ENCODE data around the gene CFAP45.

CFAP45 gene, protein sequence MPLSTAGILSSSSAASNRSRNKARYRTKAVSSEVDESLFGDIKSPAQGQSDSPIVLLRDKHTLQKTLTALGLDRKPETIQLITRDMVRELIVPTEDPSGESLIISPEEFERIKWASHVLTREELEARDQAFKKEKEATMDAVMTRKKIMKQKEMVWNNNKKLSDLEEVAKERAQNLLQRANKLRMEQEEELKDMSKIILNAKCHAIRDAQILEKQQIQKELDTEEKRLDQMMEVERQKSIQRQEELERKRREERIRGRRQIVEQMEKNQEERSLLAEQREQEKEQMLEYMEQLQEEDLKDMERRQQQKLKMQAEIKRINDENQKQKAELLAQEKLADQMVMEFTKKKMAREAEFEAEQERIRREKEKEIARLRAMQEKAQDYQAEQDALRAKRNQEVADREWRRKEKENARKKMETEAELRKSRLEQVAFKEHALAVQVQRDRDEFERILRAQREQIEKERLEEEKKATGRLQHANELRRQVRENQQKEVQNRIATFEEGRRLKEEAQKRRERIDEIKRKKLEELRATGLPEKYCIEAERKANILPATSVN

DNA sequence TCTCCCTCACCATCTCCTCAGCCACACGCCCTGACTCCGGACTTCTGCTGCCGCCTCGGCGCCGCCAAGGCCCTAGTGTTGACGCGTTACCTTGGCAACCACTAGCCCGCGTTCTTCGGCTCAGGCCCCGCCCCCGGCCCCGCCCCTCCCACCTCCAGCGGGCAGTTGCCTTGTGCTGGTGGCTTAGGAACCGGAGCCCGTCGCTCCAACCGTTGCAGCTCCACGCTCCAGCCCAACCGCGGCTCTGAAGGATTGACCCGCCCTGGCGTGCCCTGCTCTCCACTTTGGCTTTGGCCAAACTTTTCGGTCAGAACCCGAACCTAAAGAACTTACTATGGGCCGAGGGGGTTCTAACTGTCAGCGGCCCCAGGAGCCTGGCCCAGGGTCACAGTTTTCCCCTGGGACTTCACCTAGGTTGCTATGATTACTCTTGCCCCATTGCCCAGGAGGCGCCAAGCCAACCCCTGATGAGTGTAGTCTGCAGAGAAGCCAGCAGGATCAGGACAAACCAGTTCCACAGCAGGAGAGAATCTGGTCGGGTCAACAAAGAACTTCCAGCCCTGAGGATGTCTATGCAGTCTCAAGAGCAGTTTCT lies at the start of gene CFAP45:
Gene CFAP45, minus strand, starts transcription at position 80 of the 595 bp plus-strand sequence. Its CDS starts 67 bp downstream, at position 13.
- no peak for DNase-seq (ENCODE audit: low read depth in 2 of 3, low spot score in 2 of 3)

DNA sequence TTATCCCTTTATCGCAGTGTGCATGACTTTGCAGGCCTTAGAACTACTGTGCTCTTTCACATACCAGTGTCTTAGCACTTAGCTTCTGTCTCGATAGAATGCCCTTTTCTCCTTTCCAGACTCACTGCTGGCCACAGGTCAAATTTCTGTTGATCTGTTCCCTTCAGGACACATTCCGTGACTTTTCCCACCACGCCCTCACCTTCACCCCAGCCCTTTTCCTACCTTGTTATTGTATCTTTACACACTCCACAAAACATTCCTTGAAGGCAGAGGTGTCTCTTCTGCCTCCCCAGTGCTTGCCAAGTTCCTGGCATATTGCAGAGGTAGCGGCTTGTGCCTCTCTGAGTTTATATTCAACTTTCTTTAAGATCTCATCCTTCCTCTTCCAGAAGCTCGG lies 49.2 kb upstream of the CFAP45 start:
- no peak for DNase-seq (ENCODE audit: low read depth in 2 of 3, low spot score in 2 of 3)

DNA sequence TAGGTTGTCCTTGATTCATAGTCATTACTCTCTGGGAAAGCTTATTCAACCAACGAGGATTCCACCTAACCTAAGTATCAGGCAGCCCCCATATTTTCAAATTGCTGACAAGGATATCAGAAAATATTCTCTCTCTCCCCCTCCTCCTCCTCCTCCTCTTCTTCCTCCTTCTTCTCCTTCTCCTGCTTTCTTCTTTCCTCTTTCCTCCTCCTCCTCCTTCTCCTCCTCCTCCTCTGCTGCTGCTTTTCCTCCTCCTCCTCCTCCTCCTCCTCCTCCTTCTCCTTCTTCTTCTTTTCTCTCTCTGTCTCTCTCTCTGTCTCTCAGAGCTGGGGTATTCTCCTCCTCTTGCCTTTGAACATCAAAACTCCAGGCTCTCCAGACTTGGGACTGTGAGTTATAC lies 48.0 kb upstream of the CFAP45 start:
- DNase-seq (ENCODE audit: low read depth in 2 of 3, low spot score in 2 of 3) = no peak

DNA sequence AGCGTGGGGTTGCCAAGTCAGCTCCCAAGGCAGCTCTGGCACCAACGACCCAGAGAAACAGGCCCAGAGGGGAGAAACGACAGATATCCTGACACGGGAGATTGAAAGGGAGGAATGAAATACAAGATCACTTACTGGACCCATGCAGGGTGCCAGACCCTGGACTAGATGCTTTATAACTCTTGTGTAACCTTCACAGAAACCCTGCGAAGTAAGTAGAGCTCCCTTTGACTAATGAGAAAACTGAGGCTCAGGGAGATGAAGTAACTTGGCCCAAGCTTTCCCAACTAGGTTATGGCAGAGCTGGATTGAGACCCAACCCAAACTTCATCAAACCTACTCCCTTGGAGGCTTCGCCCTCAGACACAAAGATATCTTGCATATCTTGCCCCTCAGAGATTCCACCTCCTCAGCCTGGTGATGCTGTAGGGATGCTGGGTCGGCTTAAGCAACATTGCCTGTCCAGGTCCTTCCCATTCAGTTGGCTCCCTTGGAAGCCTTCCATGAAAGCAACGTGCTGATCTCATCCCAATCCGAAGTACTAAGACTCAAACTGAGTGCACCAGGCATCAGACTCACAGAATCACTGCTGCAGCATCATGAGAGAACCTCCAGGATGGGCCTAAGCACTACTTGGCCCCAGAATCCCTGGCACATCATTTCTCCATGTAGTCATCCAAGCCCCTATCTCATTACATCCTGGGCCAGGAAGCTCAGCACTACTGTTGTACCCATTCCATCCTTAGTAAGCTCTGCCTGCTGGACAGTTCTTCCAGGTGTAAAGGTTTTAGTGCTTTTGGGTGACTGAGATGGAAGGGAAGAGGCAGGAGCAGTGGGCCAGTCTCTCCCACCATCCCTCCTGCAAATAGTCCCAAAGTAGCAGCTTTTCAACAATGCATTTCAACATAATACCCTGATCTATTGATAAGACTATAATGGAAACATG lies 46.5 kb upstream of the CFAP45 start:
- no peak for DNase-seq (ENCODE audit: low read depth in 2 of 3, low spot score in 2 of 3)

DNA sequence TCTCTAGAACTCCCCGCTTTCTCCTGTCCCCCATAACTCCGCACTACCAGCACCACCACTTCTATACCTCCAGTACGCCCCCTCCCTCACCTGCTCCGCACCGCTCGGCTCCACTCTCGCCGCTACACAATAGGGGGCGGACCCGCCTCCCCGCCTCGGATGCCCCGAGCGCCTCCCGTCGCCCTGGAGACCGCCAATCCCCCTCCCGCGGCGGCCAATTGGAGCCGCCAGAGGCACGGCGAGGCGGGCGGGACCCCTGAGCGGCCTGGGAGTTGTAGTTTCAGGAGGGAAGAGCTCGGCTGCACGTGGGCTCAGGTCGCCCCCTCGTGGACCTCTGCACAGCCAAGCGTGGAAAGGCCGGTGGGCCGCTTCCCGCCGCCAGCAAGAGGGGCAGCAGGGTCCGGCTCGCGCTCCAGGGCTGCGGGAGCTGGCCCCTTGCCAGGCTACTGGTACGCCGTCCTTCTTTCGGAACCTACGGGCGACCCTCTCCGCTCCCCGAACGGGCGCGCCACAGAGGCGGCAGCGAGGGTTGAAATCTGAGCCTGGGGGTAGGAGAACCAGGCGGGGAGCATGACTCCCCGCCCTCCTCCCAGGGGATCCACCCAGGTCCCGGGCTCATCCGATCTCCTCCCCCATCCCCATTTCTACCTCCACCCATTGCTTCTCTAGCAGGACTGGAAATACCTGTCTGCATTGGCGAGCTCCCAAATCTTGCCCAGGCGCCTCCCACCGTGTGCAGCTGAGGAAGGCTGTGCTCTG lies 45.7 kb upstream of the CFAP45 start, which contains the start of gene IGSF9:
Gene IGSF9, minus strand, starts transcription at position 131 of the 759 bp plus-strand sequence. CDS start 2,159 bp downstream, outside the sequence.
- DNase-seq (ENCODE audit: low read depth in 2 of 3, low spot score in 2 of 3) = peak in 2 of 3 experiments; percentile 47 to 61

DNA sequence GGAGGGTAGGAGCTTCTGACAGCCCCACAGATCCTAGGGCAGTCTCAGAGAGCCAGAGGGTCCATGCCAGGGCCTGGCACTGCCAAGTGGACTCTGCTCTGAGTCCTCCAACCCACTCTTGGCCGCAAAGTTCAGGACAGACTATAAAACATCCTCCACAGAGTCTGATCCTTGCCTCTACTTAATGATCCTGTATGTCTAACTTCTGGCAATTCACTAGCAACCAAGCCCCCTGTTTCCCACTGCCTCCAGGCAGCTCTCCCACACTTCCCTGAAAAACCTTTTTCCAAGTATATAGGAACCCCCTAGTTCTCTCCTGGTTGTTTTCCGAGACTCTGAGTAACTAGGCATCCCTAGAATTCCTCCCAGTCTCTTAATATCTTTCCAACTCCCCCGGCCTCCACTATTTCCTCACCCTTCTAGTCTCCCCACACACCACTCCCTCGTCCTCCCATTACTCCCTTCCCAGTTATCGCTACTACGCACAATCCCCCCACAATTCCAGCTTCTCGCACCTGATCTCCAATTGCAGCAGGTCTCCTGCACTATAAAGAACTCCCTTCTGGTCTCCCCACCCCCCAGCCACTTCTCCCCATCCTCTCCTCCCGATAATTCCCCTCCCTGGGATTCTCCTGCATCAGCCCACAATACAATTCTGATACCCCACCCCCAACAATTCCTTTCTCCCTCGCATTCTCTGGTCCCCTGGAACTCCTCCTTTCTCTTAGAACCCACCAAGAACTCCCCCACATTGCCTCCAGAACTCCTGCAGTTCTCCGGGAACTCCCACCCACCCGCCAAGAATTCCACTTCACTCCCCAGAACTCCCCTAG lies 44.9 kb upstream of the CFAP45 start:
- DNase-seq (ENCODE audit: low read depth in 2 of 3, low spot score in 2 of 3) = no peak

DNA sequence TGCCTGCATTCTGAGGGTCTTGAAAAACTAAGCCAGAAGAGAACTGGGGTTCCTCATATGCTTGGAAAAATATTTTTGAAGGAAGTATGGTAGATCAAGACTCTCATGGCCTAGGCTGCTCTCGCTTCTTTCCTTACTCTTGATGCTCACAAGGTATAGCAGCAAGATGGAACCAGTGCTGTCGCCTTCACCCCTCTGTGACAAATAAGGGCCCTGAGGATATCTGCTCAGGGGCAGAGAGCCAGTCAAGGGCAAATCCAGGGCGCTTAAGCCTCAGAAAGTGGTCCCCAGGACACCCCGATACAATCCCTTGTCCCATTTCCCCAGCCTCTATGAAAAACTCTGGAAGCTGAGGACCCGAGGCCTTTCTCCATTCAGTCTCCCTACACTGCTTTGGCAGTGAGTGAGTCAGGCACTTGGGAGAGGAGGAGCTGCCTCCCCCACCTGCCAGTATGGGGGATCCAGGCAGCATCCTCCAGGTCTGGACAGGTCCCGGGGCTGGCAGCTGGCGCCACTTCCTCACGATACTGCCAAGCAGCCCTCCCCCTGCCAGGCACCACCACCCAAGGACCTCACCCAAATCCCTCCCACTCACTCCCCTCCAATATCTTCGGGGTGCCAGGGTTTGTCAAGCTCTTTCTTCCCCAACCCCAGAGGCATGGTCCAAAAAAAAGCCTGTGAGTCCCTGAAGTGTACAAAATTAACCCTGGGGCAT lies 44.1 kb upstream of the CFAP45 start:
- DNase-seq (ENCODE audit: low read depth in 2 of 3, low spot score in 2 of 3) = no peak

DNA sequence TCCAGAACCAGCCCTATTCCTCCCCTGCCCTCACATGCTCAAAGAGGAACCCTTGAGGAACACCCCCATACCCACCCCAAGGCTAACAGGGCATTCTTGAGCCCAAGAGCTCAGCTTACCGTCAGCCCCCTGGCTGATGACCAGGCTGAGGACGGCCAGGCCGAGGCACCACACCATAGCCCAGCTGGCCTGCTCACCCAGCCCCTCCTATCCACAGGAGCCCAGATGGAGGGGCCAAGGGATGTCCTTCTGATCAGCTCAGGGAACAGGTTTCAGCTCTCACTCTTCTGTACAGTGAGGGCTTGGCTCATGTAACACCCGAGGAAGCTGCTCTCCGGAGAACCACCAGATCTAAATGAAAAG lies 43.3 kb upstream of the CFAP45 start:
- DNase-seq (ENCODE audit: low read depth in 2 of 3, low spot score in 2 of 3) = no peak

DNA sequence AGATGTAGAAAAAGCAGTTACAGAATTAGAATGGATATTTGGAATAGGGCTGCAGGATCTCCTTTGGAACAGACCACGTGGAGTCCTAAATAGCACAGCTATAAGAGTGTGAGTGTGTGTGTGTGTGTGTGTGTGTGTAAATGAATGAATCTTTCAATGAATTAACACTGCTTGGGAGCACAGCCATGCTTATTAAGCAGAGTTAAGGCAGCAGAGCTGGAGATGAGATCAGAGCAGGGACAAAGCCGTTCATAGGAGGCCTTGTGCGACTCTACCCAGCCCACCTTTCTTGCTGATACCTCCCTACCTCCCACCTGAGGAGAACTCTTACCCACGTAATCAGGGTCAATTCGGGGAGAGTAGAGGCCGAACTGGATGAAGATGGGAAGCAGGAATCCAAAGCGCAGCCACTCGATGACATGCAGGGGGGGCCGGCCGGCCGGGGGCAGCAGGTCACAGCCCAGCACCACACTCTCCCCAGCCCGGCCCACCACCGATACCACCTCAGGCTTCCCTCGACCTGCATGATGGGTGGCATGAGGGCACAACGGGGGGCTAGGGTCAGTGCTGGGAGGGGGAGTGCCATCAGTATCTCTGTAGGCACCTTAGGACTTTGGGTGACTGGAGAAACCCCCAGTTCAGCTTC lies 42.8 kb upstream of the CFAP45 start:
- no peak for DNase-seq (ENCODE audit: low read depth in 2 of 3, low spot score in 2 of 3)

DNA sequence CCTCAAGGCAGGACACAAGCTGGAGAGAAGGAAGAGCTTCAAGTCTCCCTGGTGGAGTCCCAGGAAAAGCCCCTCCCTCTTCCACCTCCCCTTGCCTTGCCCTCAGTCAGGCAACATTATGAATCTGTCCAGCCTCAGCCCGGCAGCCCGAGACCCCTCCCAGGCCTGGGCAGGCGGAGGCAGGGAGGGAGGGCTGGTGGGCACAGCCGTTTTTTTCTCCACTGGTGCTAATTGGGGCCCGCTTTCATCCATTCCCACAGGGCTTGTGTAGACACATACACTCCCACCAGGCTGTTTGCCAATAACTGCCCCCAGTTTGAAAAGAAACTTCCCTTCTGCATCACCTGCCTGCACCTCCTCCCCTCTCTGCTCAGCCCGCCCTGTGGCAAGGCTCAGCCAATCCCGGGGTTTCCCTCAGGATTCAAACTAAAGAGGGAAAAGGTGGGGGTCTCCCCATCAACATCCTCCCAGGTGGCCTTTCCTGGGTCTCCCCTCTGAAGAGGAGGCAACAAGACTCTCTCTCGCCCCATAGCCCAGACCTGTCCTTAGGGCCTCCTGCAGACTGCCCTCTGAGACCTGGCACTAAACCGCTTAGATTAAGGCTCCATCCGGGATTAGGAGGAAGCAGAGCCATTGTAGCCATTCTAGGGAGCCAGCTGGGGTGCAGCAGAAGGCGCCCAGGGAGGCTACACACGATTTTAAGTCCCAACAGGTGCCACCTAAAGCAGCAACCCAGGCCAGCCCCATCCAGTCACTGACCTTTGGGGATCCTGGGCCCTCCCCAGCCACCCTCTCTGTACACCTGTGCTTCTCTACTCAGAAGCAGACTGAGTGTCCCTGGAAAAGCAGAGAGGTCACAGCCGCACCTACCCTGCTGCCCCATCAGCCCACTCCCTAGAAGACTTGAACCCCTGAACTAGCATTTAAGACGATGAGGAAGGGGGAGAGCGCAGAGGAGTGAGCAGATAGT lies 41.9 kb upstream of the CFAP45 start:
- no peak for DNase-seq (ENCODE audit: low read depth in 2 of 3, low spot score in 2 of 3)

DNA sequence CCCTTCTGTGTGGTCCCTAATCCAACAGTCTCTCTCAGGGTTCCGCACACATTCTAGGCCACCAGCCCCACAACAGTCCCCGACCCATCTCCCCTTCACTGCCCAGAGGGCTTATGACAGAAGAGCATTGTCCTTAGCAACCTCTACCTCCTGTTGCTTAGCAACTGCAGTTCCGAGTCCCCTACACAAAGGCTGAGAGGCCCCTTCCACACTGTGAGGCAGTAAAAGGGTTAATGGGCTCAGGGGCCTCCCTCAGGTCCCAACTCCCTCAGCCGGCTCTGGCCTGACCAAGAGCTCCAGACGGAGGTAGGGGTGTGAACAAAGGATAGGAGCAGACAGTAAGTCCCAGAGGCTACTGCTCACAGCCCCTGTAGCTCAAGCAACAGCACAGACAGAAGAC lies 41.2 kb upstream of the CFAP45 start:
- no peak for DNase-seq (ENCODE audit: low read depth in 2 of 3, low spot score in 2 of 3)

DNA sequence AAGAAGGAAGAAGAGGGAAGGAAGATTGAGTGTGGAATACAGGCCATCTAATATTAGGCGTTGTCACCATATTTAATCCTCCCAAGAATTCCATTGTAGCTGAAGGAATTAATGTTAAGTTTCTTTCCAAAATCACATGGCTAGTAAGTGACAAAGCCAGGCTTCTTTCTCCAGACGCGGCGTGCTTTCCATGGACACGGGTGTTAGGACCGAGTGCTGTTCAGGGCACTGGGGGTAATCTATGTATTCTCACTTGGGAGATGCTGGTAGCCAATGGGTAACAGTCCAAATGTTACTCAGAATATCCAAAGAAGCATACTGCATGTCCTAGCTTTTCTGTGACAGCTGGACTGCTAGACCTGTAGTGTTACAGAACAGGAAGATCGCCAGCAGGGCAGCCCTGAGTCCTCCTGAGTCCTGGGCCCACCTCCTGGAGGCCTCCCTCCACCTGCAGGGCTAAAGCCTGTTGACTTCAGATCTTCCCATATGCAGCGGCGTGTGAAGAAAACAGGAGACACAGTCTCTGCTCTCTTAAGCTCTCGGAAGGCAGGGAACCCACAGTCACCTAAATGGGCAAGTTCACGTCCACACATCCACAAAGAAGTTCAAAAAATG lies 40.1 kb upstream of the CFAP45 start:
- no peak for DNase-seq (ENCODE audit: low read depth in 2 of 3, low spot score in 2 of 3)

DNA sequence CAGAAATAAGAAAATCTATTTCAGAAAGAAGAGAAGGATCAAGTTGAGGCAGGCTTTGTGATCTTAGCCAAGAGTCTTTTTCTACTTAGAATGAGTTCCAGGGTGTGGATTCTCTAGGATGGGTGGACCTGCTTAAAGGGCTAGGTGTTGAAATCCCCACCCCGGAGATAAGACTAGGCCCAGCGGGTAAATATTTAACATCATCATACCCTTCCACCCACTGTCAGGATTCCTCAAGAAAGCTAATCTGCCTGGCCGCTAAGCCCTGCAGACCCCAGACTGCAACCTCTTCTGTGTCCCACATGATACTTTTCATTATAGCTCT lies 39.7 kb upstream of the CFAP45 start:
- DNase-seq (ENCODE audit: low read depth in 2 of 3, low spot score in 2 of 3) = no peak

DNA sequence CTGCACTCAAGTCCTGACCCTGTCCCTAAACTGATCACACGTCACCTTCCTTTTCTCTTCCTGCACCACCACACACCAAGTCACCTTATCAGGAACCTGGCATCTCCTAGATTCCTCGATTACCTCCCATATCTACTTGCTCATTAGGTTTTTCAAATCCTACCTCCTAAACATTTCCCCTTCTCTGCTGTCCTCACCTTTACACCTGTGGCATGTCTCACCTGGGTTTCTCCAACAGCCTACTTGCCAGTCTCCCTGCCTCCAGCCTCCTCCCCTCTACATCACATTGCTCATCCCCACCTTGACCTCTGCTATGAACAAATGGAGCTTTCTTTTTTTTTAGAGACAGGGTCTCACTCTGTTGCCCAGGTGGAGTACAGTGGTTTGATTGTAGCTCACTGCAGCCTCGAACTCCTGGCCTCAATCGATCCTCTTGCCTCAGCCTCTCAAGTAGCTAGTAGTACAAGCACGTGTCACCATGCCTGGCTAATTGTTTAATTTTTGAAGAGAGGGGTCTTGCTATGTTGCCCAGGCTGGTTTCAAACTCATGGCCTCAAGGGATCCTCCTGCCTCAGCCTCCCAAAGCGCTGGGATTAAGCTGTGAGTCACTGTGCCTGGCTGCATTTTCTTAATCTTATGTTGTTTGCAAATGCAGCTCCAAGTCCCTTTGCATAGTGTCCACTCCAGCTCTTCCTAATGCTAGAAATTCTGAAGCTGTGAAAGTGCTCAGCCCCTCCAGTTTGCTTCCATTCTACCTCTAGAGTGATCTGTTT lies 39.1 kb upstream of the CFAP45 start:
- DNase-seq (ENCODE audit: low read depth in 2 of 3, low spot score in 2 of 3) = no peak

DNA sequence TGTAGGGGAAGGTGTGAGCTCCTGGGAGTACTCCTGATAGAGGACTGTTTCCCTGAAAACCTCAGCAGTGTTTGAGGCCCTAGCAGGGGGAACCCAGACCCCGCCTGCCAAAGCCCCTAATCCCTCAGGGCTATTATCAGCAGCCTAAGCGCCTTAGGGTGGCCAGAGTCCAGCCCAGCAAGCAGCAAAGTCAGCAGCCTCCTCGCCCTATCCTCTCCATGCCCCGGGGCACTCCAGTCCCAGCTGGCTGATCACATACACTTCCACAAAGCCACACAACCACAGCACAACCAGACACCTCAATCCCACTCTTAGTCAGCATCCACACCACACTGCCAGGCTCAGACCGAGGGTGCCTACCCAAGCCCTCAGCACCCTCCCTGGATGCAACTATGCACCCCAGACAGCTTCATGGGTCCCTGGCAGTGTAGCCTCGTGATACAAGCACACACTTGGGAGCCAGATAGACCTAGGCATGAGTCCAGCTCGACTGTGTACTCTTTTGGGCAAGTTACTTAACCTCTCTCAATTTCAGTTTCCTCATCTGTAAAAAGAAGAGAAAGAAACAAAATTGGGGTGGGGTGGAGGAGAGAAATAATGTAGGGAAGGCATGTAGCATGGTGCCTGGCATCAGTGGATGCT lies 38.4 kb upstream of the CFAP45 start:
- no peak for DNase-seq (ENCODE audit: low read depth in 2 of 3, low spot score in 2 of 3)
